Body of pancreas (tissue), 4 donors: ENCODE results near the gene CAMKMT.

Experiments
- POLR2A ChIP-seq, 3 donors: fragments of 450-650 bp; IDR thresholded peaks; one replicate each; pipeline ENCODE4 v1.6.1; 2016; ENCODE audit warnings: antibody characterized with exemption in 3 of 3, mild to moderate bottlenecking in 2 of 3
- TF ChIP-seq, protein P1 (sequence below), 7 experiments: fragments of 450-650 bp in 4 of 7; fragments of 200-600 bp in 3 of 7; sonication (generic) in 3 of 7; IDR thresholded peaks; one replicate each; pipeline ENCODE4 v1.5.1; 2016 to 2019; ENCODE audit warnings: antibody characterized with exemption in 7 of 7

DNA sequence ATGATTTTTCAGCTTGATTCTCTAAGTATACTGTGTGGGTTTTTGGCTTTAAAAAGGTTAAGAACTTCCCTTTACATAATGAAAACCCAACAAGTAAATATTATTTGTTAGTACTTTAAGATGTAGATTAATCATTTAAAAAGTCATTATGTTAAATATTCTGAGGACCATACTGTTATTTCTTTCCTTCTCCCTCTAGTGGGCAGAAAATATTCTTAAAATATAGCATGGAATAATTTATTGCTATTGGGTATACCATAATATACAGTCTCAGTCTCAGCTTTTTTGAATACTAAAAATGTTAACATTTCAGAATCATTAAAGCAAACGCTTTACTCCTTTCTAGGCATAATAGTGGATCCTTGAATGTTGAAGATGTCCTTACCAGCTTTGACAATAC is 28.1 kb downstream of the CAMKMT start:
- TF ChIP-seq, protein P1, sequence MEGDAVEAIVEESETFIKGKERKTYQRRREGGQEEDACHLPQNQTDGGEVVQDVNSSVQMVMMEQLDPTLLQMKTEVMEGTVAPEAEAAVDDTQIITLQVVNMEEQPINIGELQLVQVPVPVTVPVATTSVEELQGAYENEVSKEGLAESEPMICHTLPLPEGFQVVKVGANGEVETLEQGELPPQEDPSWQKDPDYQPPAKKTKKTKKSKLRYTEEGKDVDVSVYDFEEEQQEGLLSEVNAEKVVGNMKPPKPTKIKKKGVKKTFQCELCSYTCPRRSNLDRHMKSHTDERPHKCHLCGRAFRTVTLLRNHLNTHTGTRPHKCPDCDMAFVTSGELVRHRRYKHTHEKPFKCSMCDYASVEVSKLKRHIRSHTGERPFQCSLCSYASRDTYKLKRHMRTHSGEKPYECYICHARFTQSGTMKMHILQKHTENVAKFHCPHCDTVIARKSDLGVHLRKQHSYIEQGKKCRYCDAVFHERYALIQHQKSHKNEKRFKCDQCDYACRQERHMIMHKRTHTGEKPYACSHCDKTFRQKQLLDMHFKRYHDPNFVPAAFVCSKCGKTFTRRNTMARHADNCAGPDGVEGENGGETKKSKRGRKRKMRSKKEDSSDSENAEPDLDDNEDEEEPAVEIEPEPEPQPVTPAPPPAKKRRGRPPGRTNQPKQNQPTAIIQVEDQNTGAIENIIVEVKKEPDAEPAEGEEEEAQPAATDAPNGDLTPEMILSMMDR (IDR thresholded peaks at IDR 0.05): no peak
- no peak for TF ChIP-seq POLR2A (IDR thresholded peaks at IDR 0.05)
